Progenitor cell of endocrine pancreas (in vitro differentiated cells): ENCODE data around the gene RIMBP2. TPM values are rescaled to one million over a fixed set of nuclear protein-coding genes. Genes with fewer than 3 reads are reported as not detected.

Source experiments
- DNase-seq: peaks from one replicate; pipeline ENCODE4 v3.0.0; 2021; ENCODE audit warnings: low spot score; ENCODE audit not compliant: unreplicated experiment
- H3K27ac Mint-ChIP-seq: 2 replicates; pipeline ENCODE4 v1.8.0; 2021; ENCODE audit warnings: mild to moderate bottlenecking, moderate library complexity, mixed read lengths
- H3K27me3 Mint-ChIP-seq: 2 replicates; pipeline ENCODE4 v1.8.0; 2021; ENCODE audit warnings: mixed read lengths
- H3K36me3 Mint-ChIP-seq: 2 replicates; pipeline ENCODE4 v1.8.0; 2022; ENCODE audit warnings: mixed read lengths; ENCODE audit not compliant: insufficient read depth
- H3K4me1 Mint-ChIP-seq: 2 replicates; pipeline ENCODE4 v1.8.0; 2021; ENCODE audit warnings: low read depth, mixed read lengths
- H3K4me3 Mint-ChIP-seq: 2 replicates; pipeline ENCODE4 v1.8.0; 2021; ENCODE audit warnings: low read depth, mild to moderate bottlenecking, moderate library complexity, mixed read lengths
- H3K9me3 Mint-ChIP-seq: 2 replicates; pipeline ENCODE4 v1.8.0; 2021; ENCODE audit warnings: low read depth, mixed read lengths
- total RNA-seq: library from RNA; stranded (reverse); gene quantifications from 2 replicates; pipeline ENCODE4 v1.2.1, GENCODE V29; 2021
- TF ChIP-seq, protein P1 (sequence below): fragments of 200-600 bp; sonication (generic); IDR thresholded peaks from one replicate; pipeline ENCODE4 v1.5.0; 2021; ENCODE audit warnings: antibody characterized with exemption, mild to moderate bottlenecking; ENCODE audit not compliant: unreplicated experiment

RIMBP2 gene
- total RNA-seq, 1 donor from 2014 or later = 31.6 TPM

DNA sequence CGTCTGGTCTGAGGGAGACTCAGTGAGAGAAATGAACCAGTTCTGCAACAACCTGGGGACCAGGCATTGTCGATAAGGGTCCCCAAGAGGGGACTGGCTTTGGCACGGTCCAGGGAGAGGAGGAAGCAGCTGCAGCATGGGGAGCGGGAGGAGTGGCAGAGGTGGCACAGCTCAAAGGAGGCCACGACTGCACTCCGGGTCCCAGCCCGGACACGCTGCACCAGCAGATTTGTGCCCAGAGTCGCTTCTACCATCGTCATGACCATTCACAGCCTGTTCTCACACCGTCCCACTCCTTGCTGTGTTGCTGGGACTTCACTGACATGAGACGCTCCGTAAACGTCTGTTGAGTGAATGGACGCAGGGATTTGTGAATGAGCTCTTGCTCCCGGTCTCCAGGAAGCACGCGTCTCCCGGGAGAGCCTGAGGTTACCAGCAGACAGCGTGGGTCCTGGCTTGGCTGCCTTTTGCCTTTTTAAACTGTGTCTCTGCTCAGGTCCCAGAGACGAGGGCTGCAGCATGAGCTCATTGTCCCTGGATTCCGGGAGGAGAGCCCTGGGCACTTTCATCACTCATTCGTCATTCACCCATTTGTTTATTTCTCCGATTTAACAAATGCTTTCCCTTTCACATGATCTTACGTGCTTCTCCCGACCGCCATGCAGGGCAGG is 241.4 kb downstream of the RIMBP2 start:
- H3K9me3 Mint-ChIP-seq = no peaks in the 10 kb centered on the region
- H3K36me3 Mint-ChIP-seq = no peaks in the 10 kb centered on the region

DNA sequence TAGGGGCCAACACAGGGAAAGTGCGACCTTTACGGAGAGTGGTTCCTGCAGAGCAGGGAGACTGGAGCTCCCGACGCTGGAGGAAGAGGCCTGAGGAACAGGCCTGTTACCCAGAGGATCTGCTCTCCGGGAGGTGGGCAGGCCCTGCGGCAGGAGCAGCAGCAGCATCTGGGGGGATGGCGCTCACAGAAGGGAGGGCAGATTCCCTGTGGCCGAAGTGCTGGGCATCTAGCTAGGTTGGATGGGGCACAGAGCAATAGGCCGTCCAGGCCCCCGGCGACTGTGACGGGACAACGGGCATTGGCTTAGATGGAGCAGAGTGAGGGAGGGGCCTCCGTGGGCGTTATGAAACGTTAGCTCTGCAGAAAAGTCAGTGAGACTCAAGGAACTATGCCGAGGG is 242.8 kb downstream of the RIMBP2 start:
- TF ChIP-seq, protein P1, sequence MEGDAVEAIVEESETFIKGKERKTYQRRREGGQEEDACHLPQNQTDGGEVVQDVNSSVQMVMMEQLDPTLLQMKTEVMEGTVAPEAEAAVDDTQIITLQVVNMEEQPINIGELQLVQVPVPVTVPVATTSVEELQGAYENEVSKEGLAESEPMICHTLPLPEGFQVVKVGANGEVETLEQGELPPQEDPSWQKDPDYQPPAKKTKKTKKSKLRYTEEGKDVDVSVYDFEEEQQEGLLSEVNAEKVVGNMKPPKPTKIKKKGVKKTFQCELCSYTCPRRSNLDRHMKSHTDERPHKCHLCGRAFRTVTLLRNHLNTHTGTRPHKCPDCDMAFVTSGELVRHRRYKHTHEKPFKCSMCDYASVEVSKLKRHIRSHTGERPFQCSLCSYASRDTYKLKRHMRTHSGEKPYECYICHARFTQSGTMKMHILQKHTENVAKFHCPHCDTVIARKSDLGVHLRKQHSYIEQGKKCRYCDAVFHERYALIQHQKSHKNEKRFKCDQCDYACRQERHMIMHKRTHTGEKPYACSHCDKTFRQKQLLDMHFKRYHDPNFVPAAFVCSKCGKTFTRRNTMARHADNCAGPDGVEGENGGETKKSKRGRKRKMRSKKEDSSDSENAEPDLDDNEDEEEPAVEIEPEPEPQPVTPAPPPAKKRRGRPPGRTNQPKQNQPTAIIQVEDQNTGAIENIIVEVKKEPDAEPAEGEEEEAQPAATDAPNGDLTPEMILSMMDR = no peak
- Mint-ChIP-seq H3K27me3 (peaks cover 31% of the 10 kb centered on the region), H3K9me3 (no peaks in the 10 kb centered on the region), H3K4me3 (no peak overlapping the region), H3K36me3 (no peaks in the 10 kb centered on the region), H3K4me1 (peaks cover 3% of the 10 kb centered on the region), H3K27ac (no peak overlapping the region)
- no peak for DNase-seq

More for the DNA sequence above, 241.4 kb downstream of the RIMBP2 start:
- TF ChIP-seq, protein P1 = no peak
- H3K27me3 Mint-ChIP-seq = peaks cover 31% of the 10 kb centered on the region
- no peak overlapping the region for H3K27ac Mint-ChIP-seq
- DNase-seq = no peak
- H3K4me3 Mint-ChIP-seq = no peak overlapping the region
- H3K4me1 Mint-ChIP-seq = peaks cover 3% of the 10 kb centered on the region

DNA sequence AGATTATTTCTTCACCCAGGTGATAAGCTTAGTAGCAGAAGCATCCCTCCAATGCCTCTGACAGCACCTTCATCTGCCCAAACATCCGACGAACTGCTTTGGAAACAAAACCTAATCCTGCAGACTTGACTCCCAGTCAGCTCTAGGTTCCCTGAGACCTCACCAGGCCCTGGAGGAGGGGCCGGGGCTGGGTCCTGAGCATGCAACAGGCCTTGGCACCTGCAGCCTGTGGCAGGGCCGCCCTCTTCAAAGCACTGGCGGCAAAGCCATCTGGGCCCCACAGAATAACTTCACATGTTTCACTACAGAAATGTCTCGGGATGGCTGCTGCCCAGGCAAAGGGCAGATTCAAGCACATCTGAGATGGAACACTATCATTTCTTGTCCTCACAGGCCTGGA is 245.1 kb downstream of the RIMBP2 start:
- peaks cover 7% of the 10 kb centered on the region for H3K9me3 Mint-ChIP-seq
- no peak overlapping the region for H3K27ac Mint-ChIP-seq
- H3K27me3 Mint-ChIP-seq = peaks cover 20% of the 10 kb centered on the region
- TF ChIP-seq, protein P1 = no peak
- no peaks in the 10 kb centered on the region for H3K36me3 Mint-ChIP-seq
- H3K4me1 Mint-ChIP-seq = peaks cover 3% of the 10 kb centered on the region
- DNase-seq = no peak
- H3K4me3 Mint-ChIP-seq = no peak overlapping the region

DNA sequence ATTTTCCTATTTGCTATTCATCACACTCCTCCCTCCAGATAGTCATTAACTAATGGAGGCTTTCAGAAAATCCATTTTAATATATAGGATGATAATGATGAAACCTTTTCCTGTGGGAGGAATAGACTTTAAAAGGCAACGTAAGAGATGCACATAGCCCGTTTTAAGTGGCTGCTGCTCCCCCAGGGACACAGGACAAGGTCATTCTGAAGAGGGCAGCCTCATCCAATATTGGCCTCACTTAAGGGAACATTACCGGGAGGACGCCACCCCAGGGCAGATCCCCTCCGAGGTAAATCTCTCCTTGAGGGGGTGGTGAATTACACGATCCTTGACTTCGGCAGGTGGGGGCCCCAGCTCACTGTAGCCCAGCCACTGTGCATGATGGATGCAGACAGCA is 246.5 kb downstream of the RIMBP2 start:
- Mint-ChIP-seq H3K4me3 (no peak overlapping the region), H3K9me3 (peaks cover 7% of the 10 kb centered on the region), H3K27ac (no peak overlapping the region), H3K27me3 (peaks cover 10% of the 10 kb centered on the region), H3K4me1 (no peaks in the 10 kb centered on the region), H3K36me3 (no peaks in the 10 kb centered on the region)
- no peak for DNase-seq
- TF ChIP-seq, protein P1 = no peak

DNA sequence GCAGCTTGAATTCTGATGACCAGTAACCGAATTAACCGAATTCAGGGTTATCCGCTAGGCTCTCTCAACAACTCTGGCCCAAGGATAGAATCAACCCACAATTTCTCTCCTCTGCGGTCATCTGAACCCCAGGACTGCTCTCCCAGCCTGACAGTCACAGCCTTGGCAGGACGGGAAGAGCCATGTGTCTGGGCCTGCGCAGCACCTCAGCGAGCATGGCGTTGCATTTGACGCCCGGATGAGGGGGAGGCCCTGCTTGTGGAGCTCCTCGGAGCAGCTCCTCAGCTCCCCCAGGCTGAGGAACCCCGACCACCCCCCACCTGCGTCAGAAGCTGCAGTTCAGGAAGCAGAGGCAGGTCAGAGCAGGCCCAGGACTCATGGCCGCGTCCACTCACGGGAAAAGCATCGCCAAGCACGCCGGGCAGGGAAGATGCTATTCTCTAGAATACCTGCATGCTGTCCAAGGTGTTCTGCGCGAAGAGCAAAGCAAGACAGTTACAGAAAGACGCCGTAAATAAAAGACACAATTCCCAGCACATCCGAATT is 247.3 kb downstream of the RIMBP2 start:
- H3K27ac Mint-ChIP-seq = no peak overlapping the region
- H3K4me3 Mint-ChIP-seq = no peak overlapping the region
- H3K9me3 Mint-ChIP-seq = peaks cover 7% of the 10 kb centered on the region
- no peaks in the 10 kb centered on the region for H3K36me3 Mint-ChIP-seq
- TF ChIP-seq, protein P1 = no peak
- no peak for DNase-seq
- H3K27me3 Mint-ChIP-seq = peaks cover 6% of the 10 kb centered on the region
- H3K4me1 Mint-ChIP-seq = no peaks in the 10 kb centered on the region
